H1 (cell line): ENCODE results near the gene TENT4A. TPM values are rescaled to one million over a fixed set of nuclear protein-coding genes. Genes with fewer than 3 reads are reported as not detected.

Source experiments
- CTCF ChIA-PET: fragments of 300-600 bp; sonication (Branson Sonifier 250); formaldehyde crosslinking; loops from one replicate; lab custom pipeline; 2021; ENCODE audit not compliant: partially characterized antibody; lab: Charles Lee
- POLR2A ChIA-PET: fragments of 300-600 bp; sonication (Branson Sonifier 250); formaldehyde crosslinking; loops from one replicate; lab custom pipeline; 2021; ENCODE audit warnings: inconsistent platforms; ENCODE audit not compliant: partially characterized antibody; lab: Charles Lee
- DNase-seq, 2 experiments: peaks; one replicate each; pipeline versions ENCODE4 v3.0.0 to v3.0.0-alpha.2; 2010 to 2022; ENCODE audit warnings: low spot score in 2 of 2, low read depth in 1 of 2, mixed read lengths in 1 of 2
- FAIRE-seq: peaks from 2 replicates; lab custom pipeline; 2011; peaks lifted over from hg19 to GRCh38; lab: Jason Lieb, UNC
- H2AFZ ChIP-seq: 2 replicates; pipeline ENCODE4 v1.8.1; 2012; ENCODE audit warnings: low read length, inconsistent platforms
- H2AK5ac ChIP-seq: 2 replicates; pipeline ENCODE4 v1.6.1; 2013; ENCODE audit warnings: low read depth, low read length
- H2BK120ac ChIP-seq: replicated peaks from 2 replicates; pipeline ENCODE3; 2013; ENCODE audit warnings: low read depth, low read length, inconsistent platforms
- H2BK12ac ChIP-seq: 2 replicates; pipeline ENCODE4 v1.6.1; 2013; ENCODE audit warnings: low read depth, low read length
- H2BK15ac ChIP-seq: 2 replicates; pipeline ENCODE4 v1.6.1; 2013; ENCODE audit warnings: low read length
- H2BK20ac ChIP-seq: 2 replicates; pipeline ENCODE4 v1.6.1; 2013; ENCODE audit warnings: low read length
- H2BK5ac ChIP-seq: 2 replicates; pipeline ENCODE4 v1.6.1; 2013; ENCODE audit warnings: low read depth, low read length
- H3K14ac ChIP-seq: 2 replicates; pipeline ENCODE4 v1.6.1; 2013; ENCODE audit warnings: inconsistent platforms; ENCODE audit not compliant: insufficient read length
- H3K18ac ChIP-seq: 2 replicates; pipeline ENCODE4 v1.6.1; 2013; ENCODE audit warnings: low read length; ENCODE audit errors: extremely low read depth
- H3K23ac ChIP-seq: 2 replicates; pipeline ENCODE4 v1.6.1; 2013; ENCODE audit warnings: inconsistent platforms; ENCODE audit not compliant: insufficient read length
- H3K23me2 ChIP-seq: 2 replicates; pipeline ENCODE4 v1.6.1; 2013; ENCODE audit warnings: low read depth, low read length
- H3K27ac ChIP-seq: 2 replicates; pipeline ENCODE4 v1.6.1; 2011; ENCODE audit warnings: low read depth, low read length, inconsistent platforms
- H3K27me3 ChIP-seq, 4 experiments: replicated peaks in 1 of 4; 1 replicate in 1 of 4; 2 replicates in 3 of 4; pipeline versions ENCODE4 v1.6.1 to v1.8.1; 2011 to 2013; ENCODE audit warnings: low read length in 3 of 4, mild to moderate bottlenecking in 3 of 4, inconsistent platforms in 2 of 4, mixed read lengths in 2 of 4, moderate library complexity in 1 of 4; ENCODE audit not compliant: control insufficient read depth in 3 of 4, insufficient read depth in 3 of 4; ENCODE audit errors: extremely low read depth in 1 of 4
- H3K36me3 ChIP-seq, 4 experiments: 2 replicates each; pipeline versions ENCODE4 v1.6.1 to v1.8.1; 2011 to 2013; ENCODE audit warnings: mild to moderate bottlenecking in 4 of 4, low read length in 3 of 4, moderate library complexity in 2 of 4, control low read depth in 1 of 4, inconsistent platforms in 1 of 4; ENCODE audit not compliant: insufficient read depth in 4 of 4, control insufficient read depth in 2 of 4
- H3K4ac ChIP-seq: replicated peaks from 2 replicates; pipeline ENCODE3; 2013; ENCODE audit warnings: low read length, low read depth, mixed read lengths, inconsistent platforms; ENCODE audit not compliant: insufficient read length
- H3K4me1 ChIP-seq, 4 experiments: replicated peaks in 1 of 4; 1 replicate in 1 of 4; 2 replicates in 3 of 4; pipeline versions ENCODE4 v1.6.1 to v1.8.1; 2011 to 2013; ENCODE audit warnings: low read length in 3 of 4, inconsistent platforms in 2 of 4, mixed read lengths in 1 of 4; ENCODE audit not compliant: insufficient read depth in 4 of 4, control insufficient read depth in 3 of 4
- H3K4me2 ChIP-seq, 2 experiments: 2 replicates each; pipeline versions ENCODE4 v1.6.1 to v1.8.1; 2011 to 2013; ENCODE audit warnings: low read depth in 2 of 2, low read length in 2 of 2, control low read depth in 1 of 2, inconsistent platforms in 1 of 2, mild to moderate bottlenecking in 1 of 2; ENCODE audit not compliant: insufficient read depth in 1 of 2
- H3K4me3 ChIP-seq, 4 experiments: fragments of 200-600, 300-600 bp in 1 of 4; sonication (generic), shearing (Covaris generic), sonication (Bioruptor Twin) in 1 of 4; 2 replicates each; pipeline versions ENCODE4 v1.5.1 to v1.8.1; 2011 to 2016; ENCODE audit warnings: low read length in 4 of 4, low read depth in 3 of 4, control low read depth in 2 of 4, inconsistent platforms in 2 of 4, mild to moderate bottlenecking in 2 of 4, mixed read lengths in 1 of 4, moderate library complexity in 1 of 4; ENCODE audit not compliant: insufficient read depth in 2 of 4; ENCODE audit errors: extremely low read depth in 1 of 4
- H3K56ac ChIP-seq: replicated peaks from 2 replicates; pipeline ENCODE3; 2013; ENCODE audit warnings: low read depth, mild to moderate bottlenecking, mixed read lengths, low read length, inconsistent platforms; ENCODE audit not compliant: insufficient read length
- H3K79me1 ChIP-seq: 2 replicates; pipeline ENCODE4 v1.6.1; 2013; ENCODE audit warnings: low read depth, low read length, control low read depth
- H3K79me2 ChIP-seq, 2 experiments: 2 replicates each; pipeline versions ENCODE4 v1.6.1 to v1.8.1; 2012 to 2013; ENCODE audit warnings: low read length in 2 of 2, mild to moderate bottlenecking in 2 of 2, inconsistent platforms in 1 of 2; ENCODE audit not compliant: insufficient read depth in 2 of 2, control insufficient read depth in 1 of 2
- H3K9ac ChIP-seq, 4 experiments: replicated peaks in 1 of 4; 1 replicate in 1 of 4; 2 replicates in 3 of 4; pipeline versions ENCODE4 v1.6.1 to v1.8.1; 2011 to 2013; ENCODE audit warnings: low read depth in 3 of 4, low read length in 3 of 4, control low read depth in 2 of 4, mild to moderate bottlenecking in 2 of 4, moderate library complexity in 2 of 4, inconsistent platforms in 1 of 4; ENCODE audit errors: extremely low read depth in 1 of 4
- H3K9me3 ChIP-seq, 2 experiments: 2 replicates each; pipeline versions ENCODE4 v1.6.1 to v1.8.1; 2012 to 2013; ENCODE audit warnings: mild to moderate bottlenecking in 2 of 2, moderate library complexity in 2 of 2, control low read depth in 1 of 2, inconsistent platforms in 1 of 2, low read depth in 1 of 2, low read length in 1 of 2, mixed read lengths in 1 of 2; ENCODE audit not compliant: insufficient read depth in 2 of 2
- H4K20me1 ChIP-seq, 2 experiments: replicated peaks in 1 of 2; 2 replicates each; pipeline versions ENCODE3 to v1.8.1; 2011 to 2013; ENCODE audit warnings: inconsistent platforms in 2 of 2, low read length in 2 of 2, mild to moderate bottlenecking in 1 of 2; ENCODE audit not compliant: insufficient read depth in 2 of 2, control insufficient read depth in 1 of 2
- H4K5ac ChIP-seq: 2 replicates; pipeline ENCODE4 v1.6.1; 2013; ENCODE audit warnings: low read length, low read depth, mixed read lengths, inconsistent platforms; ENCODE audit not compliant: insufficient read length
- H4K8ac ChIP-seq: 2 replicates; pipeline ENCODE4 v1.8.0; 2013; ENCODE audit warnings: mild to moderate bottlenecking, moderate library complexity, low read length, inconsistent platforms; ENCODE audit not compliant: insufficient read depth; ENCODE audit errors: extremely low read depth
- H4K91ac ChIP-seq: replicated peaks from 2 replicates; pipeline ENCODE3; 2013; ENCODE audit warnings: low read length, mixed read lengths, inconsistent platforms; ENCODE audit not compliant: insufficient read length
- CEBPB ChIP-seq: IDR thresholded peaks from 2 replicates; pipeline ENCODE4 v1.6.1; 2012; ENCODE audit warnings: low read depth, low read length
- EP300 ChIP-seq, 2 experiments: IDR thresholded peaks; 1 replicate in 1 of 2; 2 replicates in 1 of 2; pipeline ENCODE4 v1.6.1; 2011 to 2012; ENCODE audit warnings: low read depth in 2 of 2, low read length in 2 of 2, mild to moderate bottlenecking in 2 of 2, borderline replicate concordance in 1 of 2, inconsistent platforms in 1 of 2, moderate library complexity in 1 of 2
- FOSL1 ChIP-seq: IDR thresholded peaks from 2 replicates; pipeline ENCODE4 v1.6.1; 2011; ENCODE audit warnings: mild to moderate bottlenecking, low read depth, low read length, moderate library complexity; ENCODE audit not compliant: insufficient read depth
- JUN ChIP-seq: IDR thresholded peaks from 2 replicates; pipeline ENCODE4 v1.6.1; 2011; ENCODE audit warnings: low read depth, mild to moderate bottlenecking, improper control_type of control experiment, low read length
- KDM1A ChIP-seq: fragments of 200-600, 300-600 bp; sonication (generic); IDR thresholded peaks from 2 replicates; pipeline ENCODE4 v1.7.1; 2016; ENCODE audit warnings: mild to moderate bottlenecking, low read length, borderline replicate concordance
- RAD21 ChIP-seq, 2 experiments: IDR thresholded peaks in 1 of 2; conservative IDR thresholded peaks in 1 of 2; 2 replicates each; pipeline ENCODE4 v1.6.1; 2011; ENCODE audit warnings: low read depth in 2 of 2, low read length in 2 of 2, improper control_type of control experiment in 1 of 2, inconsistent platforms in 1 of 2, mild to moderate bottlenecking in 1 of 2, moderate library complexity in 1 of 2
- WGBS, 2 experiments: shearing (Covaris generic) in 1 of 2; methylation state at CpG; one replicate each; pipeline versions ENCODE4 v1.1.6 to v1.1.7; 2013 to 2015; ENCODE audit warnings: low lambda C conversion rate in 2 of 2, mixed read lengths in 2 of 2, inconsistent platforms in 1 of 2, low coverage in 1 of 2, missing lambda C conversion rate in 1 of 2; ENCODE audit not compliant: insufficient replicate concordance in 2 of 2, insufficient coverage in 1 of 2, insufficient read length in 1 of 2; ENCODE audit errors: extremely low coverage in 1 of 2, missing lambda C conversion rate in 1 of 2; 5-methylcytosine and 5-hydroxymethylcytosine counted together
- polyA plus RNA-seq, 7 experiments: library from polyadenylated mRNA; depleted of rRNA in 3 of 7; stranded (reverse) in 5 of 7; unstranded in 2 of 7; fragments of >200 nt in 5 of 7; fragments of 200-250 nt in 2 of 7; gene quantifications; 1 replicate in 5 of 7; 2 replicates in 1 of 7; 4 replicates in 1 of 7; pipeline versions ENCODE4 v1.2.1 to v1.2.3, GENCODE V29; 2011 to 2013; ENCODE audit warnings: missing spikeins in 2 of 7, mixed read lengths in 2 of 7
- total RNA-seq: library from RNA; stranded (reverse); fragmentation: NEBNext Ultra II Directional; extraction: Animal tissue kit (Norgen Biotek cat#: 25700); gene quantifications from 2 replicates; pipeline ENCODE4 v1.2.1, GENCODE V29; 2021

TENT4A gene
- total and polyA plus RNA-seq, 2 of the 8 experiments (the other 6 are each of a cell fraction or from before 2014, with no cell fraction given) = 8.9 to 25.1 TPM

- no peak for FAIRE-seq
- Histone ChIP-seq H3K18ac (no peak overlapping the region), H2BK15ac (no peak overlapping the region), H3K79me2 (peaks cover 14 to 96% of the 10 kb centered on the region in 2 experiments)
- POLR2A ChIA-PET = interaction anchor here (1.3 to 1.9 kb wide), 2 partner anchors 10 to 89 kb away, joined by 5 to 6 read pairs; partner anchors contain the start of genes NSUN2 and SRD5A1
- TF ChIP-seq KDM1A (no peak), CEBPB (no peak), JUN (no peak), RAD21 (IDR thresholded peaks at IDR 0.05 in 1 of 2, conservative IDR thresholded peaks at IDR 0.05 in 1 of 2; ENCODE audit: low read depth in 2 of 2, low read length in 2 of 2) (no peak), FOSL1 (no peak), EP300 (IDR thresholded peaks at IDR 0.05; ENCODE audit: borderline replicate concordance in 1 of 2, low read depth in 2 of 2, low read length in 2 of 2) (no peak)
- TF ChIP-seq, all 59 proteins: peak for 0
- H2BK5ac ChIP-seq = no peak overlapping the region; the same call in 1 of the 2 replicates
- H3K79me1 ChIP-seq = peaks cover 44% of the 10 kb centered on the region
- no peak overlapping the region for H2AK5ac ChIP-seq
- no peak overlapping the region for H3K4me2 ChIP-seq
- H3K36me3 ChIP-seq = no peaks in the 10 kb centered on the region
- H3K14ac ChIP-seq = no peak overlapping the region
- H3K4ac ChIP-seq = no peak overlapping the region
- H3K4me3 ChIP-seq = no peak overlapping the region
- H3K27ac ChIP-seq = no peak overlapping the region
- H2AFZ ChIP-seq = no peak overlapping the region
- CTCF ChIA-PET = interaction anchor here (1.7 to 4.1 kb wide), 2 partner anchors 10 to 23 kb away, joined by 6 to 25 read pairs; no protein-coding TSS in a partner anchor
- no peak overlapping the region for H3K9ac ChIP-seq
- H4K8ac ChIP-seq = no peak overlapping the region
- no peak for DNase-seq
- no peaks in the 10 kb centered on the region for H3K9me3 ChIP-seq
- H4K20me1 ChIP-seq = peaks cover 25 to 61% of the 10 kb centered on the region in 2 experiments
- H3K27me3 ChIP-seq = no peaks in the 10 kb centered on the region
- no peak overlapping the region for H2BK20ac ChIP-seq
- H3K23me2 ChIP-seq = no peaks in the 10 kb centered on the region
- H4K5ac ChIP-seq = no peak overlapping the region
- H3K4me1 ChIP-seq = peaks cover 0 to 7% (median 4%) of the 10 kb centered on the region in 4 experiments; a peak in 5 of 7 replicates
- no peak overlapping the region for H2BK12ac ChIP-seq
- no peak overlapping the region for H2BK120ac ChIP-seq
- H3K56ac ChIP-seq = no peak overlapping the region
- H4K91ac ChIP-seq = no peak overlapping the region
- H3K23ac ChIP-seq = no peak overlapping the region
- 94% methylated on average over 6 of the region's 6 CpGs; no CpG with 5 or more reads in 1 of the 2 experiments for WGBS, 2 experiments
Measured at GRCh38 chr5:6722015-6722414, 8.8 kb downstream of the TENT4A start.
